CD4-positive, alpha-beta T cell (primary cell): ENCODE data around the gene VPS36. TPM values are rescaled to one million over a fixed set of nuclear protein-coding genes. Genes with fewer than 3 reads are reported as not detected.

Source experiments
- ATAC-seq: fragments of 200-7000 bp; cut with Tn5 transposase; one replicate; pipeline ENCODE4 v1.10.0; 2022; ENCODE audit warnings: mild to moderate bottlenecking; ENCODE audit not compliant: poor library complexity
- CTCF ChIA-PET: fragments of 350-600 bp; sonication (Branson Sonifier 250); formaldehyde crosslinking; loops from one replicate; lab custom pipeline; 2021; ENCODE audit warnings: antibody characterized with exemption, inconsistent platforms; lab: Charles Lee
- POLR2A ChIA-PET: fragments of 350-600 bp; sonication (Branson Sonifier 250); formaldehyde crosslinking; loops from one replicate; lab custom pipeline; 2021; ENCODE audit warnings: antibody characterized with exemption, inconsistent platforms; lab: Charles Lee
- DNase-seq, 14 experiments: peaks; one replicate each; pipeline ENCODE4 v3.0.0-alpha.2; 2013 to 2020; ENCODE audit warnings: mixed read lengths in 2 of 14
- H3K27ac ChIP-seq, 2 donors: one replicate each; pipeline versions ENCODE4 v1.5.1 to v1.7.0; 2013; ENCODE audit warnings: low read length in 2 of 2, low read depth in 1 of 2, mild to moderate bottlenecking in 1 of 2
- H3K27me3 ChIP-seq, 2 experiments: 1 replicate in 1 of 2; 2 replicates in 1 of 2; pipeline versions ENCODE4 v1.6.1 to v1.7.0; 2013; ENCODE audit warnings: low read length in 2 of 2, control low read depth in 1 of 2, mild to moderate bottlenecking in 1 of 2, moderate library complexity in 1 of 2; ENCODE audit not compliant: insufficient read depth in 2 of 2, control insufficient read depth in 1 of 2
- H3K36me3 ChIP-seq: one replicate; pipeline ENCODE4 v1.6.1; 2013; ENCODE audit warnings: low read length, control low read depth; ENCODE audit not compliant: insufficient read depth
- H3K4me1 ChIP-seq: one replicate; pipeline ENCODE4 v1.6.1; 2013; ENCODE audit warnings: low read length, control low read depth; ENCODE audit not compliant: insufficient read depth
- H3K4me3 ChIP-seq: one replicate; pipeline ENCODE4 v1.5.1; 2013; ENCODE audit warnings: mild to moderate bottlenecking, low read length, moderate library complexity
- H3K9me3 ChIP-seq, 2 experiments: 1 replicate in 1 of 2; 2 replicates in 1 of 2; pipeline versions ENCODE4 v1.6.1 to v1.7.0; 2013; ENCODE audit warnings: low read length in 2 of 2, mild to moderate bottlenecking in 2 of 2, control low read depth in 1 of 2, moderate library complexity in 1 of 2; ENCODE audit not compliant: control insufficient read depth in 1 of 2, insufficient read depth in 1 of 2
- H3K27ac Mint-ChIP-seq: one replicate; pipeline ENCODE4 v1.8.0; 2020; ENCODE audit warnings: mixed read lengths
- H3K27me3 Mint-ChIP-seq: one replicate; pipeline ENCODE4 v1.8.0; 2021; ENCODE audit warnings: mixed read lengths
- H3K36me3 Mint-ChIP-seq: one replicate; pipeline ENCODE4 v1.8.0; 2021; ENCODE audit warnings: low read depth, mixed read lengths
- H3K4me1 Mint-ChIP-seq: one replicate; pipeline ENCODE4 v1.8.0; 2021; ENCODE audit warnings: low read depth, mixed read lengths
- H3K4me3 Mint-ChIP-seq: one replicate; pipeline ENCODE4 v1.8.0; 2020; ENCODE audit warnings: mild to moderate bottlenecking, mixed read lengths
- H3K9me3 Mint-ChIP-seq: one replicate; pipeline ENCODE4 v1.8.0; 2020; ENCODE audit warnings: mixed read lengths
- CTCF ChIP-seq: fragments of 200-600 bp; IDR thresholded peaks from one replicate; pipeline ENCODE4 v1.8.0; 2022; ENCODE audit warnings: antibody characterized with exemption, mild to moderate bottlenecking
- intact Hi-C, 2 experiments: fragments of 100-400 bp; cut with DNase I in 1 of 2; cut with micrococcal nuclease in 1 of 2; formaldehyde crosslinking; loops; one replicate each; pipeline versions ENCODE4 v1.15.1 to v1.9.0; 2023 to 2025; cut with DNase I, micrococcal nuclease
- total RNA-seq, 174 experiments: library from RNA in 2 of 174; stranded (reverse) in 2 of 174; gene quantifications; one replicate each; pipeline ENCODE4 v1.2.3 and lab custom pipeline; 2021 to 2026

VPS36 gene
- total RNA-seq, 2 experiments from 2014 or later = 29.9 to 31.0 TPM

- Mint-ChIP-seq H3K9me3 (no peaks in the 10 kb centered on the region), H3K27ac (no peak overlapping the region), H3K4me3 (no peak overlapping the region), H3K27me3 (peaks cover 11% of the 10 kb centered on the region), H3K4me1 (no peaks in the 10 kb centered on the region), H3K36me3 (no peaks in the 10 kb centered on the region)
- intact Hi-C loops = no loop called here
- H3K27ac ChIP-seq = no peak overlapping the region
- ATAC-seq (no peak), DNase-seq (no peak)
- no peaks in the 10 kb centered on the region for H3K27me3 ChIP-seq
- no peak overlapping the region for H3K4me3 ChIP-seq
- H3K36me3 ChIP-seq = no peaks in the 10 kb centered on the region
- H3K4me1 ChIP-seq = no peaks in the 10 kb centered on the region
- ChIA-PET CTCF (no interaction called here), POLR2A (no interaction called here)
- H3K9me3 ChIP-seq = no peaks in the 10 kb centered on the region
- TF ChIP-seq CTCF = no peak
These were observed 84.1 kb downstream of the VPS36 start for GRCh38 chr13:52366291-52366690.

Other genes with a start within 250 kb of the VPS36 start
- gene THSD1, start 44.5 kb downstream of the VPS36 start, total RNA-seq = under 1 TPM; 0.53 to 0.60 TPM
- gene CKAP2, start 4.8 kb upstream of the VPS36 start, total RNA-seq = 10 to 100 TPM; 68.1 to 70.2 TPM
- 10 to 100 TPM; 15.5 to 17.1 TPM for gene HNRNPA1L2, start 191.8 kb upstream of the VPS36 start, total RNA-seq
- gene SUGT1, start 202.2 kb upstream of the VPS36 start, total RNA-seq = 10 to 100 TPM; 18.5 to 20.1 TPM